KMS-11 (cell line): ENCODE results near the gene INKA2.

Experiments
- H2AFZ ChIP-seq: fragments of 200-600 bp; sonication (generic); 2 replicates; pipeline ENCODE4 v1.6.1; 2016; ENCODE audit warnings: antibody characterized with exemption, mixed run types, low read depth
- H3K27ac ChIP-seq: fragments of 200-600 bp; sonication (generic); 2 replicates; pipeline ENCODE4 v1.6.1; 2016; ENCODE audit warnings: mild to moderate bottlenecking, mixed run types
- H3K27me3 ChIP-seq: fragments of 200-600 bp; sonication (generic); 2 replicates; pipeline ENCODE4 v1.6.1; 2017; ENCODE audit warnings: mild to moderate bottlenecking, low read depth, mixed run types, moderate library complexity; ENCODE audit not compliant: insufficient read depth
- H3K36me3 ChIP-seq: fragments of 200-600 bp; sonication (generic); 2 replicates; pipeline ENCODE4 v1.6.1; 2017; ENCODE audit warnings: mild to moderate bottlenecking, mixed run types; ENCODE audit not compliant: insufficient read depth
- H3K4me1 ChIP-seq: fragments of 200-600 bp; sonication (generic); 2 replicates; pipeline ENCODE4 v1.6.1; 2016; ENCODE audit warnings: mild to moderate bottlenecking, low read depth, mixed run types; ENCODE audit not compliant: poor library complexity, severe bottlenecking
- H3K4me2 ChIP-seq: fragments of 200-600 bp; sonication (generic); 2 replicates; pipeline ENCODE4 v1.7.0; 2016; ENCODE audit warnings: mild to moderate bottlenecking, mixed run types
- H3K4me3 ChIP-seq: fragments of 200-600 bp; sonication (generic); IDR thresholded peaks from 2 replicates; pipeline ENCODE4 v1.6.1; 2017; ENCODE audit warnings: low read depth, low read length, mixed read lengths; ENCODE audit not compliant: insufficient read depth
- H3K79me2 ChIP-seq: fragments of 200-600 bp; sonication (generic); 2 replicates; pipeline ENCODE4 v1.6.1; 2016; ENCODE audit warnings: low read depth, mixed run types; ENCODE audit not compliant: insufficient read depth
- H3K9ac ChIP-seq: fragments of 200-600 bp; sonication (generic); 2 replicates; pipeline ENCODE4 v1.6.1; 2016; ENCODE audit warnings: mild to moderate bottlenecking, mixed run types
- H4K20me1 ChIP-seq: fragments of 200-600 bp; sonication (generic); 2 replicates; pipeline ENCODE4 v1.6.1; 2016; ENCODE audit warnings: mild to moderate bottlenecking, mixed run types; ENCODE audit not compliant: insufficient read depth
- CTCF ChIP-seq: fragments of 200-600 bp; sonication (generic); conservative IDR thresholded peaks from 2 replicates; pipeline ENCODE4 v1.6.1; 2017; ENCODE audit warnings: low read depth, mild to moderate bottlenecking, antibody characterized with exemption, low read length, moderate library complexity, mixed read lengths

The INKA2 gene

GRCh38 chr1:111709986-111710385, 29.2 kb downstream of the INKA2 start:
- H3K4me2 ChIP-seq: no peak overlapping the region
- no peak overlapping the region for H3K4me3 ChIP-seq
- H2AFZ ChIP-seq: no peak overlapping the region
- H4K20me1 ChIP-seq: no peaks in the 10 kb centered on the region
- H3K27ac ChIP-seq: no peak overlapping the region
- no peaks in the 10 kb centered on the region for H3K36me3 ChIP-seq
- no peak overlapping the region for H3K9ac ChIP-seq
- TF ChIP-seq CTCF: no peak
- no peaks in the 10 kb centered on the region for H3K27me3 ChIP-seq
- peaks cover 36% of the 10 kb centered on the region for H3K4me1 ChIP-seq
- H3K79me2 ChIP-seq: no peaks in the 10 kb centered on the region

- TF ChIP-seq CTCF: no peak
- H3K27ac ChIP-seq: no peak overlapping the region
- H3K79me2 ChIP-seq: no peaks in the 10 kb centered on the region
- H3K27me3 ChIP-seq: no peaks in the 10 kb centered on the region
- H3K4me2 ChIP-seq: no peak overlapping the region
- H2AFZ ChIP-seq: no peak overlapping the region
- no peak overlapping the region for H3K4me3 ChIP-seq
- no peaks in the 10 kb centered on the region for H4K20me1 ChIP-seq
- no peak overlapping the region for H3K9ac ChIP-seq
- no peaks in the 10 kb centered on the region for H3K36me3 ChIP-seq
- peaks cover 42% of the 10 kb centered on the region for H3K4me1 ChIP-seq
Observed at GRCh38 chr1:111707906-111708305, 31.3 kb downstream of the INKA2 start.

GRCh38 chr1:111706921-111707320, 32.3 kb downstream of the INKA2 start:
- Histone ChIP-seq H4K20me1 (no peaks in the 10 kb centered on the region), H3K36me3 (no peaks in the 10 kb centered on the region), H3K4me2 (no peak overlapping the region)

GRCh38 chr1:111705841-111706240, 33.4 kb downstream of the INKA2 start:
- no peak overlapping the region for H3K9ac ChIP-seq
- peaks cover 63% of the 10 kb centered on the region for H3K4me1 ChIP-seq
- no peak for TF ChIP-seq CTCF
- no peak overlapping the region for H2AFZ ChIP-seq
- no peaks in the 10 kb centered on the region for H3K79me2 ChIP-seq
- H4K20me1 ChIP-seq: no peaks in the 10 kb centered on the region
- no peaks in the 10 kb centered on the region for H3K27me3 ChIP-seq
- H3K27ac ChIP-seq: no peak overlapping the region
- no peak overlapping the region for H3K4me3 ChIP-seq
- no peak overlapping the region for H3K4me2 ChIP-seq
- no peaks in the 10 kb centered on the region for H3K36me3 ChIP-seq

More at GRCh38 chr1:111706921-111707320, 32.3 kb downstream of the INKA2 start:
- Histone ChIP-seq H2AFZ (no peak overlapping the region), H3K27me3 (no peaks in the 10 kb centered on the region), H3K79me2 (no peaks in the 10 kb centered on the region), H3K4me3 (no peak overlapping the region), H3K9ac (no peak overlapping the region), H3K4me1 (peaks cover 52% of the 10 kb centered on the region), H3K27ac (no peak overlapping the region)
- TF ChIP-seq CTCF: no peak

- no peaks in the 10 kb centered on the region for H3K36me3 ChIP-seq
Observed at GRCh38 chr1:111704776-111705175, 34.4 kb downstream of the INKA2 start.

More at GRCh38 chr1:111704776-111705175, 34.4 kb downstream of the INKA2 start:
- TF ChIP-seq CTCF: no peak
- Histone ChIP-seq H3K4me2 (no peak overlapping the region), H2AFZ (no peak overlapping the region), H3K27me3 (no peaks in the 10 kb centered on the region), H3K9ac (no peak overlapping the region), H3K4me3 (no peak overlapping the region), H4K20me1 (no peaks in the 10 kb centered on the region), H3K79me2 (no peaks in the 10 kb centered on the region), H3K4me1 (peaks cover 74% of the 10 kb centered on the region), H3K27ac (no peak overlapping the region)
